Daoy (cell line): Measurements from ENCODE around the gene SELENOI. TPM values are rescaled to one million over a fixed set of nuclear protein-coding genes. Genes with fewer than 3 reads are reported as not detected.

ENCODE experiments used
- total RNA-seq: library from RNA; depleted of rRNA; stranded (reverse); fragments of >200 nt; shearing (Covaris generic); gene quantifications from 2 replicates; pipeline ENCODE4 v1.2.3, GENCODE V29; 2014; rRNA removed

SELENOI gene
- total RNA-seq, 1 experiment from 2014 or later = 33.2 TPM

Other genes with a start within 250 kb of the SELENOI start
- gene GAREM2, start 173.1 kb upstream of the SELENOI start, total RNA-seq = 0.06 and 0.65 TPM in 2 replicates
- gene HADHA, start 101.5 kb upstream of the SELENOI start, total RNA-seq = 89.7 and 101 TPM in 2 replicates
- gene HADHB, start 101.2 kb upstream of the SELENOI start, total RNA-seq = 83.9 and 97.4 TPM in 2 replicates
- 0.06 TPM in 1 of 2 replicates, not detected in the other for gene ADGRF3, start 646 bp downstream of the SELENOI start, total RNA-seq
- gene DRC1, start 55.8 kb downstream of the SELENOI start, total RNA-seq = not detected in 2 replicates
- not detected in 2 replicates for gene OTOF, start 132.0 kb downstream of the SELENOI start, total RNA-seq